Measurements from ENCODE around the gene SNX13.

SNX13 gene, protein sequence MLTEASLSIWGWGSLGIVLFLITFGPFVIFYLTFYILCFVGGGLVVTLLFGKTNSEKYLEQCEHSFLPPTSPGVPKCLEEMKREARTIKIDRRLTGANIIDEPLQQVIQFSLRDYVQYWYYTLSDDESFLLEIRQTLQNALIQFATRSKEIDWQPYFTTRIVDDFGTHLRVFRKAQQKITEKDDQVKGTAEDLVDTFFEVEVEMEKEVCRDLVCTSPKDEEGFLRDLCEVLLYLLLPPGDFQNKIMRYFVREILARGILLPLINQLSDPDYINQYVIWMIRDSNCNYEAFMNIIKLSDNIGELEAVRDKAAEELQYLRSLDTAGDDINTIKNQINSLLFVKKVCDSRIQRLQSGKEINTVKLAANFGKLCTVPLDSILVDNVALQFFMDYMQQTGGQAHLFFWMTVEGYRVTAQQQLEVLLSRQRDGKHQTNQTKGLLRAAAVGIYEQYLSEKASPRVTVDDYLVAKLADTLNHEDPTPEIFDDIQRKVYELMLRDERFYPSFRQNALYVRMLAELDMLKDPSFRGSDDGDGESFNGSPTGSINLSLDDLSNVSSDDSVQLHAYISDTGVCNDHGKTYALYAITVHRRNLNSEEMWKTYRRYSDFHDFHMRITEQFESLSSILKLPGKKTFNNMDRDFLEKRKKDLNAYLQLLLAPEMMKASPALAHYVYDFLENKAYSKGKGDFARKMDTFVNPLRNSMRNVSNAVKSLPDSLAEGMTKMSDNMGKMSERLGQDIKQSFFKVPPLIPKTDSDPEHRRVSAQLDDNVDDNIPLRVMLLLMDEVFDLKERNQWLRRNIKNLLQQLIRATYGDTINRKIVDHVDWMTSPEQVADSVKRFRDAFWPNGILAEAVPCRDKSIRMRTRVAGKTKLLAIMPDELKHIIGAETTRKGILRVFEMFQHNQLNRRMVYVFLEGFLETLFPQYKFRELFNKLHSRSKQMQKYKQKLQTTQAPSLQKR

DNA sequence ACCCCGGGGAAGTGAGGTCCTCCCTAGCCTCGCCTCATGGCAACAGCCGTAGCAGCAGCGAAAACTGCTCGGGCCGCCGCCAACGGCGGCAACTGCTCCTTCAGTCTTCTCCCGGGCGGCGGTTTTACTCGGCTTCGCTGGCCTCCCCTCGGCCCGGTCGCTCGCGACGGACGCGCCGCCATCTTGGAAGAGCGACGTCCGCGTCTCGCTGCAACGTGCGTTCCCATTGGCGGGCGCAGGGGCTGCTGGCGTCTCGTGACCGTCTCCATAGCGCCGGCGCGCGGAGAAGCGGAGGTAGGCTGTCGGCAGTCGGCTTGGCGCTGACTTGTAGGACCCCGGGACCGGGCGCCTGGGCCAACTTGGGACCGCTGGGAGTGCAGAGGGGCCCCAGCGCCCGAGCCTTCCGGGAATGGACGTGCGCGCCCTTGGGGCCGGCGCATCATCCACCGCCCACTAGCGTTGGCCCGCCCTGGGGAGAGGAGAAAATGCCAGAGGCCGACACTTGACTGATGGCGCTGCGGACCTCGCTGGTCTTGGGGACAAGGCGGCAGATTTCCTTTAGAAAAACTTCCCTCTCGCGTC is at the start of gene SNX13:
Gene SNX13, minus strand, starts transcription at position 193 of the 582 bp plus-strand sequence. CDS start 199 bp downstream, outside the sequence.
- no peak for FAIRE-seq

DNA sequence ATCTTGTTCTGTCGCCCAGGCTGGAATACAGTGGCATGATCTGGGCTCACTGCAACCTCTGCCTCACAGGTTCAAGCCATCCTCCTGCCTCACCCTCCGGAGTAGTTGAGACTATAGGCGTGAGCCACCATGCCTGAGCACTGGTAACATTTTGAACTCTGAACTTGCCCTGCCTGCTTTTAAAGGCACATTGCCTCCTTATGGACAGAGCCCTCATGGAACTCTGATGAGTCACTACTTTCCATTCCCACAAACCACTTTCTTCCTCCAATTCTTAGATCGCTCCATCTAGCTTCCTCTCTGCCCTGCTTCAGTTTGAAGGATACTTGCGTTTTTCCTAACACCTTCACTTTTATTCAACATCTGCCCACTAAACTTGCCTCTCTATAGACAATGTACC is 49.3 kb upstream of the SNX13 start:
- FAIRE-seq, result no peak

GRCh38 chr7:17988858-17989257 is 48.6 kb upstream of the SNX13 start:
- no peak for FAIRE-seq

DNA sequence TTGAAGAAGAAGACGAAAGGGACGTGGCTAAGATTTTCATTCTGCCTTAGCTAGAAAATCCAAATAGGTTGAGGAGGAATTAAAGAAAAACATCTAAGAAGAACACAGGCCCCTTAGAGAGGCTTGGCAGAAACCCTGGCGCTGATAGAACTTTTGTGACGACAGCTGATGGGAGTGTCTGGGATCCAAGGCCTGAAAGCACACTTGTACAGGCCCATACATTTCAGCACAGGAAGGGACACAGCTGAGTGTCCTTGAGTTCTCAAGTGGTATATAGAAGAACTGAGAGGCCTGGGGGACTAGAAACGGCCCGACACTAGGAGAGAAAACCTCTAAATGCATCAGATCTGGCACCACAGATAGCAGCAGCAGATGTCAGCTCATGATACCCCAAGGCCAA is 47.8 kb upstream of the SNX13 start:
- FAIRE-seq, result no peak

DNA sequence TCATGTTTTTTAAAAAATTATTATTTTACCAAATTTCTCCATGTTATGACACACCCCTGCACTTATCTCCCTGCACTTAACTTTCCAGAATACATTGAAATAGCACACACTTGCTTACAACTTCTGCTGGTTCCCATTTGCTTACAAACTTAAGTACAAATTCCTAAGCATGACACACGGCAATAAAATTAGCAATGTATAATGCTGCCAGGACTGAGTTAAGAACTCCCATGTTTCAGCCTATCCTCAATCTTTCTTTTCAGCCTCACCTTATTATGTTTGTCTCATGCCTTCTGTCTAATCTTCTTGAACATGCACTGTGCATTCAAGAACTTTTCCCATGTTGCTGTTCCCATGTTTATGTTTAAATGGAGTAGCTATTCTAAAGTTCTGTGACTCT is 46.6 kb upstream of the SNX13 start:
- no peak for FAIRE-seq

DNA sequence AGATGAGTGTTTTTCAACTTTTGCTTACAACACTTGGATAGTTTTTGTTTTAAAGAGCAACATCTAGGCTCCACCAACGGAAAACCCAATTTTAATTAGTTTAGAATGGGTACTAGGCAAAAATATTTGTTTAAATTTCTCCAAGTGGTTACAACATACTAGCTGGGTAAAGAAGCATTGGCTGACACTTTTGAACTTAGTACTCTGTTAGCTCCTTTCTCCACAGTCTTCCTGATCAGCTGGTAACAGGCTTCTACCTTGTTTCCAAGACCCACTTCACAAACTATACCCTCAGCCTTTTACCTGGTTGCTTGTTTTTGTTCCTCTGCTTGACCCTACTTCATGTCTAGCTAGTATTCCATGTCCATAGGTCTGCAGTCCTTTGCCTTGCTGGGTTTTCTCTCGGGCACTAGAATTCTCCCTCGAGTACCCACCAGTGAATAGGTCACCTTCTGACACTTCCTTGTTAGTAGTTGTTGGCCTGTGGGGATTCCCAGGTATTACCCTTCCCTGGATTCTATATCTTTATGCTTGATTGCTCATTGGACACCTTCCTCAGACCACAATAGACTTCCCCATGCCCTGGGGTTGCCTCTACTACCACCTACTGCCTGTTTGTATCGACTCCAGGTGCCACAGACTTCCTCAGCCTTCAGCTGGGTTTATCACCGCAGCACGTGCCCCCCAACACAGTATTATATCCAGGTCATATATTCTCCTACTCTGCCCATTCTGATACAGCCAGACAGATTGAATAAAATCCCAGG is 45.4 kb upstream of the SNX13 start:
- FAIRE-seq, result no peak

GRCh38 chr7:17984288-17984687 is 44.0 kb upstream of the SNX13 start:
- FAIRE-seq, result no peak

GRCh38 chr7:17983221-17984062 is 43.1 kb upstream of the SNX13 start:
- no peak for FAIRE-seq

GRCh38 chr7:17976952-17977351 is 36.7 kb upstream of the SNX13 start:
- no peak for FAIRE-seq

GRCh38 chr7:17971411-17971810 is 31.1 kb upstream of the SNX13 start:
- peak; percentile 88 for FAIRE-seq

DNA sequence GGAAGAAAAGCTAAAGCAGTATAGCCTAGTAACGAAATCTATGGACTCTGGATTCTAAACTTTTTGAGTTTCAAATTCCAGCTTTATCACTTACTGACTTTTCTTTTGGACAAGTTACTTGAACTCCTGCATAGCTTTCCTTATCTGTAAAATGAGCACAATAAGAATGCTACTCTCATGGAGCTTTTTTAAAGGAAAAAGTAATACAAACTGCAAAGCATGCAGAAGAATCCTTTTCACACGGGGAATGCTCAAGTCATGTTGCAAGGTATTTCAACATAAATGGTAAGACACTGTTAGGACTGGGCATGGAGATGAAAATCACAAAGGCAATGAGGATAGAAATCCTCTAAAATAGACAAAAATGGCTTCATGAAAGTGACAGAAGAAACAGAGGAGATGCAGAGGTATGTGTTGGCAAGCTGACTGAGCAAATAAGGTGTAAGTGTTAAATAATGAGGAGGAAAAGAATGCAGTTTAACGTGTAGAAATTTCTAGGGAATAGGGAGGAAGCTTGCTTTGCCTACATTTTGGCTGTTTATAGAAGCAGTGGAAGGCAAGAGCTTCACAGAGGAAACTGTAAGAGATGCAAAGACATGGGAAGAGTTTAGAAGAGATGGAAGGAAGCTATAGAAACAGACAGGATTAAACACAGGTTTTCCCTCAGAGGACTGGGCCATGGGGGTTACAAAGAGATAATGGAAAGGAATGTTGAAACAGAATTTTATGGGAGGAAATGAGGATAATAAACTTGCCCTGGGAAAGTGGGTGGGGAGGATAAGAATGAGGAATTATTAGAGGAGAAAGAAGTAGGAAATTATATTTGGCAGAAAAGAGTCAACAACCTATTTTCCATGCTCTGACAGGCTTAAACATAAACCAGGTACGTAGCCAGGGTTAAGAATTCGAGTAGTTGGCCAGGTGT is 28.8 kb upstream of the SNX13 start:
- FAIRE-seq, result no peak

GRCh38 chr7:17966706-17967105 is 26.4 kb upstream of the SNX13 start:
- FAIRE-seq, result no peak

DNA sequence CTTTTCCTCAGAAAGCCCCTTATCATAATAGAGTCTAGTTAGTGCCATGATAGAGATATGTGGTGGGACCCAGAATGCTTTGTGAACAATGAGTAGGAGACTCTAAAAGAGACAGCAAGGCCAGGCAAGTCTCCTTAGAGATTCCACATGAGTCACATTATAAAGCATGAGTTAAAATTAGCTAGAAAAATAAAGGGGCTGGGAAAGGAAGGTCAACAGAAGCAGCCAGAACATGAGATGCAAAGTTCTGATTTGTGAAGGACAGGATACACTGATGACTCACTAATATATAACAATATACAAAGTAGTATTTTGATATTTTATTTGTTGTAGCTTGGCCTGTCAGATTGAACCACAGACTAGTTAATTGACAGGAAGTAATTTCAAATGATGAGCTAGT is 25.3 kb upstream of the SNX13 start:
- FAIRE-seq, result peak; percentile 49

DNA sequence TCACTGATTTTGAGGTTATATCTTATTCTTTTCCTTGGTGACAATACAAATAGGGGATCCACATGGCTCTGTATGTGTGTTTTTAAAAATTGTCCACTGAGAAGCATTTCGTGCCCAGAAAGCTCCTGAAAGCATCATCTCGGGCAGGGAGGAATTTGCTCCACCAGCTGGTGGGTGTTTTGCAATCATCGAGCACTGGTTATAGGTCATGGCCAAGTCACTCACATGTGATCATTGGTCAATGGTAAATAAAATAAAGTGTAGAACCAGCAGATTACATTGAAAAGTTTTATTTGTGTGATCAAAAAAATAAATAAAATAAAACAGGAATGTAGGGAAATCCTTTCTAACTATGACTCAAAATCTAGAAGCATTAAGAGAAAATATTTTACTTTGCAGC is 23.0 kb upstream of the SNX13 start:
- no peak for FAIRE-seq

DNA sequence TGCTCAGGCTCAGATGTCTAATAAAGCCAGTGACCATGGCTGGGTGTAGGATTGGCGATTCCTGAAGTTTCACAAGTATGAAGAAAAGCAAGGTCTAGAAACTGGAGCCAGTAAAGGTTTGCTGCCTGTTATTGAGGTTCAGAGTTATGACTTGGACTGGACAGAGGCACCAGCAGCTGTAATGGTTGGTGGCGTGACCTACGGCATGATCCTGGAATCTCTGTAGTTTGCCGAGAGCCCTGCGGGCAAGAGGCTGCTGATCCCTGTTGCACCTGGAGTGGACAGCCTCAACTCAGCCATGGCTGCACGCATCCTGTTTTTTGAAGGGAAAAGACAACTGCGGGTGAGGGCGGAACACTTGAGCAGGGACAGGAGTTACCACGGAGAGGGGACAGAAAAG is 22.4 kb upstream of the SNX13 start:
- FAIRE-seq, result no peak

DNA sequence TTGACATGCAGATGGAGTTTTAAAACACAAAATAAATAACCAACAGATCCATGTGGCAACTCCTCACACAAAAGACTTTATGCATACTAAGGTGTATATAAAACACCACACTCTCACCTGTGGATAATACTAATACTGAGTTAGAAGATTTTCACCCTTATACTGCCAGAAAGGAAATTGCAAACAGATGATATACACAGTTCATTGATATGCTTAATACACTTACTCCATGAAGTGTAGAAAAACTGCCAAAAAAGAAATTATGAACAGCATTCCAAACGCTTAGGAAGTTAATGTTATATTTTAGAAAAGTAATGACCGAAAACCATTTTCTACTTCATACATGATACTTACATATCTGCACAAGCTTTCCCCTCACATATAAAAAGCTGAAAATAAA is 17.6 kb upstream of the SNX13 start:
- FAIRE-seq, result no peak

DNA sequence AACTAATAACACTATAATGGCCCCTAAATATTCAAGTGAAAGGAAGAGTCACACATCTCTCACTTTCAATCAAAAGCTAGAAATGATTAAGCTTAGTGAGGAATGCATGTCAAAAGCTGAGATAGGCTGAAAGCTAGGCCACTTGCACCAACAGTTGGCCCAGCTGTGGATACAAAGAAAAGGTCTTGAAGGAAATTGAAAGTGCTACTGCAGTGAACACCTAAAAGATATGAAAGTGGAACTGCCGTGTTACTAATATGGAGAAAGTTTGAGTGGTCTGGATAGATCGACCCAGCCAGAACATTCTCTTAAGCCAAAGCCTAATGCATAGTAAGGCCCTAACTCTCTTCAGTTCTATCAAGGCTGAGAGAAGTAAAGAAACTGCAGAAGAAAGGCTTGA is 12.1 kb upstream of the SNX13 start:
- no peak for FAIRE-seq

GRCh38 chr7:17951742-17952254 is 11.5 kb upstream of the SNX13 start:
- no peak for FAIRE-seq

DNA sequence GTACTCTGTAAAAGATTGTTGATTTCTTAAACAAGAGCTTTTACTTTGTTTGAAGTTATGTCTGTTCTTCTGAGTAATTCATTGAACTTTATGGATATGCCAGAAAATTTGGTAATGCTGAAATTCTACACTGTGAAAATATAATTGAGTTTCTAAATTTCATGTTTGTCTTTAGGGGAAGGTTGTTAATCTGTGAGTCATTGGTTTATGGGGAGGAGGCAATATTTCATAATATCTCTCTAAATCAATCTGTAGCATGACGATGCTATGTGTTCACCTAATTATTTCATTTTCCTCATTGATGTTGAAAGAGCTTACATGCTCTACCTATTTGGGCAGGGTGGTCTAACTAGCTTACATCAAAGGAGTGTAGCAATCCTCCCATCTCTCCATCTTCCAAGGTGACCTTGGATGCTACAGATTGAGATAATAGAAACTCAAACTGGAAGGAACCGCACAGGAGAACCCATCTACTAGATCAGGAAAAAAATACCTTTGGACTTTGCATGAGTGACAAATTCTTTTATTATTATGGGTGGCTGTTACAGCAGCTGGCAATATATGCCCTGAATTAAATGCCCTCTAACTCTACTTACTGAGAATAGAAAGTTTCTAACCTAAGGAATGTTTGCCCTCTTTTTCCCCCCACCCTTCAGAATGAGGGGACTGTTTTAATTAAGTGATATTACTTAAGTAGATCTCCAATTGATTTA is 8.4 kb upstream of the SNX13 start:
- no peak for FAIRE-seq

- FAIRE-seq, result no peak
Measured at GRCh38 chr7:17947620-17948019, 7.3 kb upstream of the SNX13 start.

Data from islet of Langerhans (tissue), 1 donor.